Gastrocnemius medialis (tissue), 4 donors: Measurements from ENCODE around the gene CPSF4L.

ENCODE experiments used
- CTCF ChIP-seq, 5 experiments: fragments of 450-650 bp in 3 of 5; fragments of 200-600 bp in 2 of 5; sonication (generic) in 2 of 5; IDR thresholded peaks in 4 of 5; conservative IDR thresholded peaks in 1 of 5; 1 replicate in 4 of 5; 2 replicates in 1 of 5; pipeline ENCODE4 v1.5.1; 2016 to 2019; ENCODE audit warnings: antibody characterized with exemption in 5 of 5, mild to moderate bottlenecking in 3 of 5, moderate library complexity in 3 of 5
- POLR2A ChIP-seq, 2 donors: fragments of 450-650 bp; IDR thresholded peaks; one replicate each; pipeline ENCODE4 v1.6.1; 2017; ENCODE audit warnings: antibody characterized with exemption in 2 of 2, mild to moderate bottlenecking in 2 of 2, moderate library complexity in 2 of 2

DNA sequence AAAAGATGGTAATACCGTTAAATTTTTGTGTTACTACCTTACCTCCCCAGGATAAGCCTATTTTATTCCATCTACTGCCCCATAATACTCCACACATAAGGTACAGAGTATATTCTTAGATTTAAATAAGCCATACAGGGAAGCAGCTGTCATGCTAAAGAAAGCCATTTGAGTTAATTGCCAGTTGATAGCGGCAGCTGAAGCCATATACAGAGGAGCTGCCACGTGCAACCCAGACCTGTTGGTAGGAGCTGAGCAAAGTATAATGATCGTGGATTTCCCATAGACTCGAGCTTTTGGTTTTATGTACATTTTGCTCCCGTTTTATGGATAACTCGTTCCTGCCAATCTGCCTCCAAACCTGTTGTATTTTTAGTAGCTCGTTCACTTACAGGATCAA lies 12.0 kb downstream of the CPSF4L start:
- no peak for TF ChIP-seq POLR2A (IDR thresholded peaks at IDR 0.05)
- no peak for TF ChIP-seq CTCF (IDR thresholded peaks at IDR 0.05 in 4 of 5, conservative IDR thresholded peaks at IDR 0.05 in 1 of 5)
